ENCODE results near the gene BHLHA15.

Gene BHLHA15

GRCh38 chr7:98189559-98189958 is 21.7 kb upstream of the BHLHA15 start:
- no peak for DNase-seq

DNA sequence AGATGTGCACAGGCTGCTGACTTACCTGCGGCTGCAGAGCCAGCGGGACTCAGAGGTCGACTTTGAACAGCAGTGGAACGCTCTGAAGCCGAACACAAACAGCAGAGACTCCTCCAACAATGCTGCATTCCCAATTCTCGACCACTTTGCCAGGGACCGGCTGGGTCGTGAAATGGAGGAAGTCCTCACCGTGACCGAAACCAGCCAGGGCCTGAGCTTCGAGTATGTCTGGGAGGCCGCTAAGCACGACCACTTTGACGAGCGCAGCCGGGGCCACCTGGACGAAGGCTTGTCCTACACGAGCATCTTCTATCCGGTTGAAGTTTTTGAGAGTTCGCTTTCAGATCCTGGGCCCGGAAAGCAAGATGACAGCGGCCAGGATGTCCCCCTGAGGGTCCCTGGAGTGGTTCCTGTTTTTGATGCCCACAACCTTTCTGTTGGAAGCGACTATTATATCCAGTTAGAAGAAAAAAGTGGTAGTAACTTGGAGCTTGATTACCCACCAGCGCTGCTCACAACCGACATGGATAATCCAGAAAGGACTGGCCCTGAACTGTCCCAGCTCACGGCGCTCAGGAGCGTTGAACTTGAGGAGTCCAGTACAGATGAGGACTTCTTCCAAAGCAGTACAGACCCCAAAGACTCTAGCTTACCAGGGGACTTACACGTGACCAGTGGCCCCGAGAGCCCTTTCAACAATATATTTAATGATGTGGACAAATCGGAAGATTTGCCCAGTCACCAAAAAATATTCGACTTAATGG is 19.4 kb upstream of the BHLHA15 start:
- no peak for DNase-seq

DNA sequence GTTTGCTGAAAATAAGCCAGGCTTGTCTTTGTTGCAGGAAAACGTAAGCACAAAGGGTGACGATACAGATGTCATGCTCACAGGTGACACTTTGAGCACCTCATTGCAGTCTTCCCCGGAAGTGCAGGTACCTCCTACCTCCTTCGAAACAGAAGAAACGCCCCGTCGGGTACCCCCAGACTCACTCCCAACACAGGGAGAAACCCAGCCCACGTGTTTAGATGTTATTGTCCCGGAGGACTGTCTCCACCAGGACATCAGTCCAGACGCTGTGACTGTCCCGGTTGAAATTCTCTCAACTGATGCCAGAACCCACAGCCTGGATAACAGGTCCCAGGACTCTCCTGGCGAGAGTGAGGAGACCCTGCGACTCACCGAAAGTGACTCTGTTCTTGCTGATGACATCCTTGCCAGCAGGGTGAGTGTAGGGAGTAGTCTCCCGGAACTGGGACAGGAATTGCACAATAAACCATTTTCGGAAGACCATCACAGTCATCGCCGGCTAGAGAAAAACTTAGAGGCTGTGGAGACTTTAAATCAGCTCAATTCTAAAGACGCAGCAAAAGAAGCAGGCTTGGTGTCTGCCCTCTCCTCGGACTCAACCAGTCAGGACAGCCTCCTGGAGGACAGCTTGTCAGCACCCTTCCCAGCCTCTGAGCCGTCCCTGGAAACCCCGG is 18.3 kb upstream of the BHLHA15 start:
- DNase-seq, result no peak

DNA sequence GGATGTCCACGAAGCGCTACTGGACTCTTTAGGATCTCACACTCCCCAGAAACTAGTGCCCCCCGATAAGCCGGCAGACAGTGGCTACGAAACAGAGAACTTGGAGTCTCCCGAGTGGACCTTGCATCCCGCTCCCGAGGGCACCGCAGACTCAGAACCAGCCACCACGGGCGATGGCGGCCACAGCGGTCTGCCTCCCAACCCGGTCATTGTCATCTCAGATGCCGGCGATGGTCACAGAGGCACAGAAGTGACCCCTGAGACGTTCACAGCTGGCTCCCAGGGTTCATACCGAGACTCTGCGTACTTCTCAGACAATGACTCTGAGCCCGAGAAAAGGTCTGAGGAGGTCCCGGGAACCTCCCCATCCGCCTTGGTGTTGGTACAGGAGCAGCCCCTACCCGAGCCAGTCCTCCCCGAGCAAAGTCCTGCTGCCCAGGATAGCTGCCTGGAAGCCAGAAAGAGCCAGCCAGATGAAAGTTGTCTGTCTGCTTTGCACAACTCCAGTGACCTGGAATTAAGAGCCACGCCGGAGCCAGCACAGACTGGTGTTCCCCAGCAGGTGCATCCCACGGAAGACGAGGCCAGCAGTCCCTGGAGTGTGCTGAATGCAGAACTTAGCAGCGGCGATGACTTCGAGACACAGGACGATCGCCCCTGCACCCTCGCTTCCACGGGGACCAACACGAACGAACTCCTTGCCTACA is 17.6 kb upstream of the BHLHA15 start:
- no peak for DNase-seq

DNA sequence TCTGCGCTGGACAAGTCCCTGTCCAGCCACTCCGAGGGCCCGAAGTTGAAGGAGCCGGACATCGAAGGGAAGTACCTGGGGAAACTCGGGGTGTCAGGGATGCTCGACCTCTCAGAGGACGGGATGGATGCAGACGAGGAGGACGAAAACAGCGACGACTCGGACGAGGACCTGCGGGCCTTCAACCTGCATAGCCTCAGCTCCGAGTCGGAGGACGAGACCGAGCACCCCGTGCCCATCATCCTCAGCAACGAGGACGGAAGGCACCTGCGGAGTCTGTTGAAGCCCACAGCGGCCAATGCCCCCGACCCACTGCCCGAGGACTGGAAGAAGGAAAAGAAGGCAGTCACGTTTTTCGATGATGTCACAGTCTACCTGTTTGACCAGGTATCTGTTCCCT is 17.1 kb upstream of the BHLHA15 start:
- DNase-seq, result no peak

DNA sequence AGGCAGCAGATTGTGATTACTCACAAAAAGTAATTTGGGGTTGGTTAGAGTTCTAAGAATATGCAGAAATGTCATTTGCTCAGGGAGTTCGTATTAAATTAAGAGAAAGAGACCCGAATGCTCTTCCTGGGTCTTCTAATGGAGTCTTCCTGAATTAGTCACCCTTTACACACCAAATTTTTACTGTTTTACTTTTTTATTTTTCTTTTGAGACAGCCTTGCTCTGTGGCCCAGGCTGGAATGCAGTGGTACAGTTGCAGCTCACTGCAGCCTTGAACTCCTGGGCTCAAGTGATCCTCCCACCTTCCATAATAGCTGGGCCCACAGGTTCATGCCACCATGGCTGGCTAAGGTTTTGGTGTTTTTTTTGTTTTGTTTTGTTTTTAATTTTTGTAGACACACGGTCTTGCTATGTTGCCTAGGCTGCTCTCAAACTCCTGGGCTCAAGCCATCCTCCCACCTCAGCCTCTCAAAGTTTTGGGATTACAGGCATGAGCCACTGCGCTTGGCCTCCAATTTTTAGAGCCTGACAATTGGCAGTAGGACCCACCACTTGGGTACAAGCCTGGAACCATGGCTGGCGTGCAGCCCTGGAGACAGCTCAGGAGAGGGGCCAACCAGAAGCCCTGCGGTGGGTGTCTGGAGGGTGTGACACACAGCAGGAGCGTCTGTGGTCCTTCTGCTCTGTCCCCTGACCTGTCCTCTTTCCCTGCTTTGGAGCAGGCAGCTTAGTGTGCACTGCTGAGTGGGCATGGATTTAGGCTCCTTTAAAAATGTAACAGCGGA is 16.4 kb upstream of the BHLHA15 start:
- DNase-seq, result no peak

- no peak for DNase-seq
Measured at GRCh38 chr7:98196706-98197605, 14.3 kb upstream of the BHLHA15 start.

- no peak for DNase-seq
Measured at GRCh38 chr7:98199131-98199530, 12.1 kb upstream of the BHLHA15 start.

- no peak for DNase-seq
Measured at GRCh38 chr7:98200364-98200763, 10.9 kb upstream of the BHLHA15 start.

DNA sequence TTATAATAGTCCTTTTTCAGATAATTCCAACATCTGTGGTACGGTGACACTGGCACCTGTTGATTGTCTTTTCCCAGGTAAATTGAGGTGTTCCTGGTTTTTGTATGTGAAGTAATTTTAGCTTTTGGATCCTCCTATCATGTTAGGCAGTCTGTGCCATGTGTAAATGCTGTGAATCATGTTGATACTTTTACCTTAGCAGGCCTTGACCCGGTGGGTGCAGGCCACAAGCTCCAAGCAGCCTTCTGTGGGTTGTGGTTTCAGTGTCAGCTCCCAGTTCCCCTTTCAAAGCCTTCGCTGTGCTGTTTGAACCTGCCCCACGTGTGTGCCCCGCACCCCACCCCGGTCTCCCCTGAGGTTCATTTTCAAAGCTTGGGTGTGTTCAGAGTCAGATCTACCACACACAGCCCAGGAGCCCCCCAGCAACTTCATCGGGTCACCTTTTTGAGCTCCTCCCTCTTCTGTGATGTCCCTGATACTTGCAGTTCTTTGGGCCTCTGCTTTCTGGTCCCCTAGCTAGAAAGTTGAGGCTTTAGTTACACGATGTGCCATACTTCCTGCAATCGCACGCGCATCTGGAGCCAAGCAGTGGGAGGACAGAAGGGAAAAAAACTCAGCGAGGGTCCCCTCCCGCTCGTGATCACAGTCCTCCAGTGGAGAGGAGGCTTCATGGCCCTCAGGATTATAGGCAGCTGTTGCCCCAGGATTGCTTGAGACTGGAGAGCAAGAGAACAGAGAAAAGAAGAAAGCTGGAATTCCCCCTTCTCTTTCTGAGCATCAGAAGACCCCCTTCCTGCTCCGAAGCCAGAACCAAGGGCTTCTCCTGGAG is 8.7 kb upstream of the BHLHA15 start:
- DNase-seq, result peak; percentile 79

DNA sequence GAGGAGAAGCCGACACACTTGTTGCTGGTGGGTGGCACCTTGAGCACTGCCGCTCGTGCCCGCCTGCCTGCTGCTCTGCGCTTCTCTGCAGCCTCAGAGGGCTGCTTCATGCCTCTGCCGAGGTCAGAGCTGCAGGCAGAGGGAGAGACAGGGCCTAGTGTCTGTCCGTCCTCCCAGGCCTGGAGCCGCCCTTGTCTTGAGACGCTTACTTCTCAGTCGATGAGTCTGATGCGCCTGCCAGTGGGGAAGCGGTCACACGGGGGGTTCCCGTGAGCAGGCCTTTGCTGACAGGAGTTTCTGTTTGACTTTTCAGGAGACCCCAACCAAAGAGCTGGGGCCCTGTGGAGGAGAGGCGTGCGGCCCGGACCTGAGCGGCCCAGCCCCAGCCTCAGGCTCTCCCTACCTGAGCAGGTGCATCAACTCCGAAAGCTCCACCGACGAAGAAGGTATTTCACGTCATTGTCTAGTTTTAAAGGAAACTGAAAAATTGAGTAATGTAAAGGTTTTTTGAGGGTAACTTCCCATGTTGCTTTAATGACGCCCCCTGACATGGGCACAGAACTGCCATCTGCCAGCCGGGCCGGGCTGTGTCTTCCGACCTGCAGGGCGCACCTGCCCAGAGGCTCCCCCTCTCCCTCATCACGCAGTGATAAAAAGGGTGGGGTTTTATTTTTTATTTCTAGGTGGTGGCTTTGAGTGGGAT is 7.8 kb upstream of the BHLHA15 start:
- no peak for DNase-seq

DNA sequence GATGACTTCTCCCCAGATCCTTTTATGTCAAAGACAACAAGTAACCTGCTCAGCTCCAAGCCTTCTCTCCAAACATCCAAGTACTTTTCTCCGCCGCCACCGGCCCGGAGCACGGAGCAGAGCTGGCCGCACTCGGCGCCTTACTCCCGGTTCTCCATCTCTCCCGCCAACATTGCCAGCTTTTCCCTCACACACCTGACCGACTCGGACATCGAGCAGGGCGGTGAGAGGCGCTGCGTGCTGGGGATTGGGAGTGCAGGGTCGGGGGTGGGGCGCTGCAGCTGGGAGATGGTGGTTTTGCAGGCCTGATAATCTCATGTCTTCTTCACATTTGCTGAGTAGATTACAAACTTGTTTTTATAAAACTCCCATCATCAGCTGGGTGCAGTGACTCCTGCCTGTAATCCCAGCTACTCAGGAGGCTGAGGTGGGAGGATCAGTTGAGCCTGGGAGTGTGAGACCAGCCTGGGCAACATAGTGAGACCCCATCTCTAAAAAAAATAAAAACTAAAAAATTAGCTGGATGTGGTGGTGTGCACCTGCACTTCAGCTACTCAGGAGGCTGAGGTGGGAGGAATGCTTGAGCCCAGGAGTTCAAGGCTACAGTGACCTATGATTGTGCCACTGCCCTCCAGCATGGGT is 7.2 kb upstream of the BHLHA15 start:
- DNase-seq, result no peak

DNA sequence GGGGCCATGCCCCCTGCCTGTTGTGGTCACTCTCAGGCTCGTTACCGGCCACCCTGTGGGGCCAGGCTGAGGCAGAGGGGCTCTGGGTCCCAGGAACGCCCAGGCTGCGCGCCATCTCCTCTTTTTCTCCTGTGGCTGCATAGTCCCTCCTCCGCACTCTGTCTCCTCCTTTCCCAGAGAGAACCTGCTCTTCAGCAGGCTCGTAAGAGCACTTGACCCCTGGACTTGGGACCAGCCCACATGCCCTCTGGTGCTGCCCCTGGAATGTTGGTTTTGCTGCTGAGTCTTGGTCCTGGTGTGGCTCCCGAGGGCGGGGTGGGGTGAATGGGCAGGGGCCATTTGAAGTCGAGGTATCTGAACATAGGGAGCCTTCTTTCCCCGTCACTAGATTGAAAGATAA is 6.6 kb upstream of the BHLHA15 start:
- no peak for DNase-seq

DNA sequence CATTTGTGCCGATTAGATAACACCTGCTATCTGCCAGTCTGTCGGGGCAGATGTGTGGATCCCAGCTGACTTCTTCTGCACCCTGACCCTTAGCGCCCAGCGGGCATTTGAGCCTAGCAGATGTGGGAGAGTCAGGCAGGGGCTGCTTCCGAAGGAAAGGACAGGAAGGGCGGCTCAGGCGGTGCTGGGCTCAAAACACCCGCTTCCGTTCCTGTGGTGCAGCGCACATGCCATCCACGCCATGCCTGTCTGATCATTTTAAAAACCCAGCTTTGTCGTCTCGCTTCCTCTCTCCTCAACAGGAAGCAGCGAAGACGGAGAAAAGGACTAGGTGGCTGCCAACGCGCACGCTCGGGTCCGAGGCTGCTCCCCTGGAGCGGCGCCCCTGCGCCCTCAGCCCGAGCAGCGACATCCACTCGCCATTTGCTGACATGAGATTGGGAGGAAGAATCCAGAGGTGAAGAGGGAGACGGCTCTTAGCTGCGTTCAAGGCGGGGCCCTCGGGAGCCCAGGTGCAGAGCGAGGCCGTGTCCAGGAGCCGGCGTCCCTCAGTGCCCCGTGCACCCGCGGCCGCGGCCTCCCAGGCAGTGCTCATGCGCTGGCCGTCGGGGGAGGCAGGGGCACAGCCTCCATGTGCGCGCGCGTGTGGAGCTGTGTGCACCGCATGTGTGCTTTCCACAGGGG is 5.9 kb upstream of the BHLHA15 start:
- DNase-seq, result no peak

DNA sequence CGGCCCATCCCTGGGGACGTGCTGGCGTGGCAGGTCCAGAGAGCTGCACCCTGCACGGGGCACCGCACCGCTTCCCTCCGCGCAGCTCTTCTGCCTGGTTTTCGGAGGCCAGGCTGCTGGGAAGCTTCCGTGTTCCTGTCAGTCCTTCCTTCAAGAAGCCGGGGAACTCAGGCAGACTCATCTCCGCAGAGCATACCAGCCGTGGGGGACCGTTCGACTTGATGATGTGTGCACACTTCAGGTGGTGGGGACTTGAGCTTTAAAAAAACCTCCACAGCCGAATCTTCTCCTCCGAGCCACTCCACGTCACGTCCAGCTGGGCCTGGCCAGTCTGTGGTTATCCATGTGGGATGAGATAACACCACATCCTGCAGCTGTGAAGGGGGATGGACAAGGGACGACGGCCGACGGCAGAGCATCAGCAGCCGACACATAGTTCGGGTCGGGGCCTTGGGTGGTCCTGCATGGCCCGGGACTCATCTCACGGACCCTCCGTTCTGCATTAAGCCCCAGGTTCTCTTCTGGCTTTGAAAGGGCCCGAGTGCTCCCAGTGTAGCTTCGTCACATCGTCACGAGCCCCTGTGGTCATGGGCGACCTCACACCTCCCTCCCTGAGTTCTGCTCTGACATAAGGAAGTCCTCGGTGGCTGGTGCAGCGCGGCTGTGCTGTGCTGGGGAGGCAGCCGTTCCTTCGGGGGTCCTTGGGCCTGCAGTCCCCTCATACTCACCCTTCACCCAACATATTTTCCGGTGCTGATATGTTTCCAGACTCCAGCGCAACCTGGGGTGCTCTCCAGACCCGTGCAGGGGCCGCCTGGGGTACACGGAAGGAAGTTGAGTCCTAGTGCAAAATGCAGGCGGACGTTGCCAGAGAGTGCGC is 4.5 kb upstream of the BHLHA15 start:
- DNase-seq, result no peak

DNA sequence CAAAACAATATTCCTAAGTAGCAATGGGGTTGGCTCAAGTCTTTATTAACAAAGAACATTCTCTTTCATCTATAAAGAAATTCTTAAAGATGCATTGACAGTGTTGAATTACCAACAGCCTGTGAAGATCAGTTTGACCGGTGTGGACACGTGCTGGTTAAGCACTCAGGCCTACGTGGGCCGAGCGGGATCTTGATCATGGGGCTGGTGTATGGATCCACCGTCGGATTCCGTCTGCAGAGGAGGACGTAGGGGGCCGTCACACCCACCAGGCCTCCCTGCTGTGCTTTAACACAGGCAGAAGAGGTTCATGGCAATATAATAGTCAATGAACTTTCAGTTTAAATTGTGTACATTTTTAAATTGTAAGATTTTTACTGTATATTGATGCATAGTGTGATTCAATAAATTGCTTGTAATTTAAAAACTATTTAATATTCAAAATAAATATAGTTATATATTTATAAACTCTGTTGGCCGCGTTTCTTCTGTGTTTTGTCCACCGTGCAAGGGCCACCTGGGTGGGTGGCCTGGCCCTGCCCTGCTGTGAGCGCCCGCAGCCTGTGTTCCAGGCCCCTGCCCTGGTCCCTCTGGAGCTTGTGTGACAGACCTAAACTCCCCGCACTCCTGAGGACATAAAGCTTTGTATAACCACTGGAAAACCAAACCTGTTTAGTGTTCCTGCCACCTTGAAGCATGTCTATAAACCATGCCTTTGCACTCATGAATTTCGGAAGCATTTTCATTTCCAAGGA is 1.9 kb upstream of the BHLHA15 start:
- DNase-seq, result no peak

DNA sequence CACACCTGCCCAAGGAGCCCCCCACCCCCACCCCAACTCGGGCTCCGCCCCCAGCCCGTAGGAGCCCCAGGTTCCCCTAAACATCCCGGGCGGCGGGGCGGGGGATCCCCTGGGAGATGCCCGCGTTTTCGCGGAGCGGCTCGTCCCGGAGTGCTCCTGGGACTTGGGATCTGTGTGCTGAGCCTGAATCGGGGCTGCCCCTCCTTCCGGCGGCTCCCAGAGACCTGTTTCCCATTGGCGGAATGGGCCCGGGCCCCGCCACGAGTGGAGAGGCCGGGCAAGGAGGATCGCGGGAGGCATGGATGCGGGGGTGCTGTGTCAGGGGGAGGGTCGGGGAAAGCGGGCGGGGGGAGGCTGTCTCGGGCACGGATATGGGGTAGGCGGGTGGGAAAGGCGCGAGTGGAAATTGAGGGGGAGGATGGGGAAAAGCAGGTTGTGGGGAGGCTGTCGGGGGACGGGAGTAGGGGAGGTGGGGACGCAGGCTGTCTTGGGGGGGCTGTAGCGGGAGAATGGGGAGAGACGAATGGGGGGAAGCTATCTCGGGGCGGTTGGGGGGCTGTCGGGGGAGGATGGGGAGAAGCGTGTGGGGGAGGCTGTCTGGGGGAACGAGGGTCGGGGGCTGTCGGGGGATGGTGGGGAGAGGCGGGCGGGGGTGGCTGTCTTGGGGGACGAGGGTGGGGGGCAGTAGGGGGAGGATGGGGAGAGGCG is 572 bp upstream of the BHLHA15 start:
- no peak for DNase-seq

All from CD4-positive, alpha-beta T cell treated with Interleukin-6 for 4 hours (primary cell).